SK-N-SH (cell line): ENCODE measurements around the gene SERPINA1. TPM values are rescaled to one million over a fixed set of nuclear protein-coding genes. Genes with fewer than 3 reads are reported as not detected.

Experiments used
- CTCF ChIA-PET: fragments of 300-600, 350-600 bp; formaldehyde crosslinking; extraction: SDS; loops from one replicate; lab custom pipeline; 2021; lab: Yijun Ruan, JAX
- POLR2A ChIA-PET: fragments of 350-600 bp; sonication (Branson Sonifier 250); formaldehyde crosslinking; extraction: SDS; loops from one replicate; lab custom pipeline; 2020; ENCODE audit warnings: antibody characterized with exemption, inconsistent platforms; lab: Yijun Ruan, JAX
- DNase-seq: peaks from one replicate; pipeline ENCODE4 v3.0.0; 2012
- H2AFZ ChIP-seq: fragments of 200-600 bp; sonication (generic); 2 replicates; pipeline ENCODE4 v1.8.1; 2016; ENCODE audit warnings: antibody characterized with exemption, mild to moderate bottlenecking, low read depth
- H3F3A ChIP-seq: fragments of 200-600 bp; sonication (generic); replicated peaks from 2 replicates; pipeline ENCODE3; 2016; ENCODE audit warnings: antibody characterized with exemption, mild to moderate bottlenecking; ENCODE audit not compliant: insufficient read depth
- H3K27ac ChIP-seq, 2 experiments: fragments of 200-500 bp in 1 of 2; fragments of 200-600 bp in 1 of 2; sonication (Bioruptor generic) in 1 of 2; sonication (generic), shearing (Covaris generic) in 1 of 2; 2 replicates each; pipeline versions ENCODE4 v1.5.1 to v1.6.1; 2014 to 2016; ENCODE audit warnings: low read depth in 2 of 2, inconsistent platforms in 1 of 2, low read length in 1 of 2, mild to moderate bottlenecking in 1 of 2, mixed read lengths in 1 of 2
- H3K27me3 ChIP-seq: fragments of 200-600 bp; sonication (generic), shearing (Covaris generic); 2 replicates; pipeline ENCODE4 v1.6.1; 2016; ENCODE audit warnings: mixed run types; ENCODE audit not compliant: insufficient read depth
- H3K36me3 ChIP-seq, 2 experiments: fragments of 200-500 bp in 1 of 2; fragments of 200-600 bp in 1 of 2; sonication (Bioruptor generic) in 1 of 2; sonication (generic) in 1 of 2; replicated peaks in 1 of 2; 2 replicates each; pipeline versions ENCODE3 to v1.5.1; 2014 to 2016; ENCODE audit warnings: low read length in 1 of 2, mild to moderate bottlenecking in 1 of 2; ENCODE audit not compliant: insufficient read depth in 2 of 2, control insufficient read depth in 1 of 2
- H3K4me1 ChIP-seq, 2 experiments: fragments of 200-500 bp in 1 of 2; fragments of 200-600 bp in 1 of 2; sonication (Bioruptor generic) in 1 of 2; sonication (generic), shearing (Covaris generic) in 1 of 2; 2 replicates each; pipeline versions ENCODE4 v1.5.1 to v1.6.1; 2014 to 2016; ENCODE audit warnings: low read depth in 1 of 2, low read length in 1 of 2, mixed run types in 1 of 2; ENCODE audit not compliant: insufficient read depth in 2 of 2, control insufficient read depth in 1 of 2
- H3K4me2 ChIP-seq: fragments of 200-600 bp; sonication (generic), shearing (Covaris generic); 2 replicates; pipeline ENCODE4 v1.6.1; 2017; ENCODE audit warnings: mixed run types
- H3K4me3 ChIP-seq, 2 experiments: fragments of 200-500 bp in 1 of 2; fragments of 200-600 bp in 1 of 2; sonication (Bioruptor generic) in 1 of 2; sonication (generic), shearing (Covaris generic) in 1 of 2; 2 replicates each; pipeline versions ENCODE4 v1.5.1 to v1.8.1; 2014 to 2016; ENCODE audit warnings: low read depth in 2 of 2, inconsistent platforms in 1 of 2, low read length in 1 of 2, mild to moderate bottlenecking in 1 of 2, mixed read lengths in 1 of 2, moderate library complexity in 1 of 2
- H3K79me2 ChIP-seq: fragments of 200-600 bp; sonication (generic); 2 replicates; pipeline ENCODE4 v1.8.1; 2017; ENCODE audit warnings: mild to moderate bottlenecking; ENCODE audit not compliant: insufficient read depth
- H3K9ac ChIP-seq: fragments of 200-600 bp; sonication (generic); 2 replicates; pipeline ENCODE4 v1.6.1; 2017; ENCODE audit warnings: mixed run types
- H3K9me2 ChIP-seq: fragments of 200-600 bp; sonication (generic); 2 replicates; pipeline ENCODE4 v1.6.1; 2017; ENCODE audit warnings: mixed run types
- H3K9me3 ChIP-seq: fragments of 200-600 bp; sonication (generic); 2 replicates; pipeline ENCODE4 v1.6.1; 2017; ENCODE audit warnings: mixed run types, mild to moderate bottlenecking, moderate library complexity
- H4K20me1 ChIP-seq: fragments of 200-600 bp; sonication (generic); 2 replicates; pipeline ENCODE4 v1.6.1; 2017; ENCODE audit warnings: mild to moderate bottlenecking, mixed run types; ENCODE audit not compliant: insufficient read depth
- CHD2 ChIP-seq: fragments of 150-350 bp; IDR thresholded peaks from 2 replicates; pipeline ENCODE4 v1.6.1; 2018; ENCODE audit warnings: low read length; ENCODE audit not compliant: partially characterized antibody
- EZH2phosphoT487 ChIP-seq: fragments of 200-600 bp; sonication (generic); IDR thresholded peaks from 2 replicates; pipeline ENCODE4 v1.6.1; 2017; ENCODE audit warnings: low read depth, mixed run types, mild to moderate bottlenecking, antibody characterized with exemption, moderate library complexity, borderline replicate concordance
- FOXM1 ChIP-seq: IDR thresholded peaks from 2 replicates; pipeline ENCODE4 v1.4.0; 2012; ENCODE audit warnings: low read depth, mild to moderate bottlenecking
- GABPA ChIP-seq: IDR thresholded peaks from 2 replicates; pipeline ENCODE4 v1.4.0; 2012; ENCODE audit warnings: low read depth, mild to moderate bottlenecking
- JUND ChIP-seq: IDR thresholded peaks from 2 replicates; pipeline ENCODE4 v1.4.0; 2012
- MXI1 ChIP-seq: IDR thresholded peaks from 2 replicates; pipeline ENCODE4 v1.6.1; 2012; ENCODE audit warnings: mild to moderate bottlenecking, low read depth, low read length, improper control_type of control experiment
- NFIC ChIP-seq: IDR thresholded peaks from 2 replicates; pipeline ENCODE4 v1.4.0; 2012; ENCODE audit warnings: borderline replicate concordance
- PBX3 ChIP-seq: IDR thresholded peaks from 2 replicates; pipeline ENCODE4; 2012
- POLR2AphosphoS5 ChIP-seq: IDR thresholded peaks from 2 replicates; pipeline ENCODE4 v1.6.1; 2012; ENCODE audit warnings: low read depth, low read length
- RCOR1 ChIP-seq: fragments of 150-350 bp; IDR thresholded peaks from 2 replicates; pipeline ENCODE4 v1.6.1; 2017; ENCODE audit warnings: antibody characterized with exemption, low read length
- REST ChIP-seq: IDR thresholded peaks from 2 replicates; pipeline ENCODE4 v1.6.1; 2012; ENCODE audit warnings: mild to moderate bottlenecking, low read depth, low read length, moderate library complexity
- RFX5 ChIP-seq: IDR thresholded peaks from 2 replicates; pipeline ENCODE4 v1.6.1; 2012; ENCODE audit warnings: mild to moderate bottlenecking, improper control_type of control experiment, low read length
- SIN3A ChIP-seq: IDR thresholded peaks from 2 replicates; pipeline ENCODE4 v1.6.1; 2012; ENCODE audit warnings: low read depth, mild to moderate bottlenecking, low read length, moderate library complexity, borderline replicate concordance
- SMC3 ChIP-seq: IDR thresholded peaks from 2 replicates; pipeline ENCODE4 v1.6.1; 2012; ENCODE audit warnings: low read depth, low read length, improper control_type of control experiment
- TCF12 ChIP-seq: IDR thresholded peaks from 2 replicates; pipeline ENCODE4 v1.4.0; 2012
- YY1 ChIP-seq: IDR thresholded peaks from 2 replicates; pipeline ENCODE4 v1.4.0; 2012; ENCODE audit warnings: low read depth, mild to moderate bottlenecking
- ZBTB33 ChIP-seq: IDR thresholded peaks from 2 replicates; pipeline ENCODE4 v1.4.0; 2012; ENCODE audit warnings: low read depth, borderline replicate concordance
- WGBS: methylation state at CpG from one replicate; pipeline ENCODE4 v1.1.6; 2017; ENCODE audit warnings: low lambda C conversion rate; 5-methylcytosine and 5-hydroxymethylcytosine counted together
- polyA plus RNA-seq, 3 experiments: library from polyadenylated mRNA; depleted of rRNA; stranded (reverse); fragments of >200 nt; gene quantifications; 2 replicates each; pipeline ENCODE4 v1.2.3, GENCODE V29; 2012
- TF ChIP-seq, protein P1 (sequence below): IDR thresholded peaks from 2 replicates; pipeline ENCODE4 v1.4.0; 2012; ENCODE audit warnings: low read depth, borderline replicate concordance

SERPINA1 gene
- polyA plus RNA-seq, 1 of the 3 experiments (the other 2 are of a cell fraction), result 11.3 TPM

GRCh38 chr14:94376108-94376975 is 12.1 kb downstream of the SERPINA1 start:
- CTCF ChIA-PET, result interaction anchor here (1.2 kb wide), 1 partner anchor 45 kb away, joined by 3 read pairs; no protein-coding TSS in a partner anchor
- POLR2A ChIA-PET, result no interaction called here

DNA sequence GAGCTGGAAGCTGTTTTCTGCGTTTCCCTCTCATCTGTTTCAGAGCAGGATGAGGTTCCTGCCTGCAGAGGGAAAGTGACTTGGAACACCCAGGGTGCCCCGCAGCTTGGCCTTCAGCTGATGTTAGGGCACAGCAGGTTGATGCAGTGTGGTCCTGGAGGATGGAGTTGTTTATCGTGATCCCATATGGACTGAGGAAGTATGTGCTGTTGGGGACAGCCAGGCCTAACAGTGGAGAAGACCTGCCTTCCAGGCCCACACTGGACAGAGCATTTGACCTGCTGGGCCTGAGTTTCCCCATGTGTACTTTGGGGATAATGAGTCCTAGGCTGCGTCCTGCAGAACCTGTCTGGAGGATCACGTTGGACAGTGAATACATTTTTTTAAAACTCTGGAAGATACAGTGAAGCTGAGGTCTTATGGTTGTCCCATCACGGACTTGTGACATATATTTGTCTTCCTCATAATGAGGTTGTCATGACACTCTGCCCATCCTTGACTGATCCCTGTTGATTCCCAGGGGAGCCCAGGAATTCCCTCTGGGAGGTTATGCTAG is 12.8 kb downstream of the SERPINA1 start:
- WGBS, result 87% methylated on average over 6 of the region's 6 CpGs
- no peak for DNase-seq
- Histone ChIP-seq H4K20me1 (no peaks in the 10 kb centered on the region), H3K36me3 (no peaks in the 10 kb centered on the region), H3K27me3 (no peaks in the 10 kb centered on the region), H3K4me1 (peaks cover 0 to 5% of the 10 kb centered on the region in 2 experiments; a peak in 1 of 4 replicates), H3K9me3 (no peaks in the 10 kb centered on the region), H3K9me2 (no peaks in the 10 kb centered on the region), H3K79me2 (no peaks in the 10 kb centered on the region), H3K4me2 (no peak overlapping the region), H3F3A (peaks cover 12% of the 10 kb centered on the region), H2AFZ (no peak overlapping the region), H3K4me3 (no peak overlapping the region), H3K27ac (no peak overlapping the region), H3K9ac (no peak overlapping the region)
- POLR2A ChIA-PET, result no interaction called here
- CTCF ChIA-PET, result interaction anchor here (1.2 kb wide), 1 partner anchor 46 kb away, joined by 3 read pairs; no protein-coding TSS in a partner anchor
- TF ChIP-seq JUND, result no peak
- TF ChIP-seq ZBTB33, result no peak
- no peak for TF ChIP-seq RCOR1
- no peak for TF ChIP-seq REST
- no peak for TF ChIP-seq GABPA
- TF ChIP-seq RFX5, result no peak
- TF ChIP-seq EZH2phosphoT487, result no peak
- TF ChIP-seq NFIC, result no peak

More at GRCh38 chr14:94376108-94376975, 12.1 kb downstream of the SERPINA1 start:
- H3F3A ChIP-seq, result peaks cover 12% of the 10 kb centered on the region
- no peak overlapping the region for H2AFZ ChIP-seq
- H3K4me1 ChIP-seq, result peaks cover 0 to 5% of the 10 kb centered on the region in 2 experiments; a peak in 1 of 4 replicates
- no peaks in the 10 kb centered on the region for H3K9me3 ChIP-seq
- H3K36me3 ChIP-seq, result no peaks in the 10 kb centered on the region
- TF ChIP-seq CHD2, result no peak
- TF ChIP-seq RFX5, result no peak
- no peak for TF ChIP-seq EZH2phosphoT487
- no peak for TF ChIP-seq TCF12
- TF ChIP-seq YY1, result no peak
- no peak for TF ChIP-seq SMC3
- no peak for TF ChIP-seq RCOR1
- TF ChIP-seq PBX3, result no peak
- TF ChIP-seq MXI1, result no peak
- TF ChIP-seq SIN3A, result no peak
- TF ChIP-seq POLR2AphosphoS5, result no peak
- TF ChIP-seq, protein P1, sequence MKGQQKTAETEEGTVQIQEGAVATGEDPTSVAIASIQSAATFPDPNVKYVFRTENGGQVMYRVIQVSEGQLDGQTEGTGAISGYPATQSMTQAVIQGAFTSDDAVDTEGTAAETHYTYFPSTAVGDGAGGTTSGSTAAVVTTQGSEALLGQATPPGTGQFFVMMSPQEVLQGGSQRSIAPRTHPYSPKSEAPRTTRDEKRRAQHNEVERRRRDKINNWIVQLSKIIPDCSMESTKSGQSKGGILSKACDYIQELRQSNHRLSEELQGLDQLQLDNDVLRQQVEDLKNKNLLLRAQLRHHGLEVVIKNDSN, result no peak
- TF ChIP-seq FOXM1, result no peak
- TF ChIP-seq, all 33 proteins: peak for 0
- WGBS, result 81% methylated on average over 12 of the region's 12 CpGs
- DNase-seq, result no peak
- H4K20me1 ChIP-seq, result no peaks in the 10 kb centered on the region
- no peaks in the 10 kb centered on the region for H3K27me3 ChIP-seq
- H3K4me2 ChIP-seq, result no peak overlapping the region
- no peaks in the 10 kb centered on the region for H3K9me2 ChIP-seq
- no peak overlapping the region for H3K4me3 ChIP-seq
- H3K27ac ChIP-seq, result no peak overlapping the region
- no peaks in the 10 kb centered on the region for H3K79me2 ChIP-seq
- no peak overlapping the region for H3K9ac ChIP-seq
